ENCODE measurements around the gene ATAD3B.
"Not testable (repeated sequence)": the region's sequence is repeated elsewhere in the genome, so short reads cannot be mapped to it uniquely, and the experiment has no call there.

The ATAD3B gene

GRCh38 chr1:1489231-1489630 is 17.7 kb downstream of the ATAD3B start:
- DNase-seq, result no peak
- no peak overlapping the region for H3K4ac ChIP-seq (ENCODE audit: low read depth, low read length)
- H4K5ac ChIP-seq (ENCODE audit: low read length), result no peak overlapping the region
- H2AK5ac ChIP-seq (ENCODE audit: low read length), result no peak overlapping the region
- H3K18ac ChIP-seq (ENCODE audit: low read length), result no peak overlapping the region
- no peak overlapping the region for H2BK5ac ChIP-seq (ENCODE audit: low read length)
- H3K79me1 ChIP-seq (ENCODE audit: low read length), result no peaks in the 10 kb centered on the region
- no CpG with 5 or more reads among the region's 16 CpGs for WGBS (ENCODE audit: extremely low coverage, insufficient coverage, low lambda C conversion rate)
- no peaks in the 10 kb centered on the region for H3K79me2 ChIP-seq (ENCODE audit: control insufficient read depth, insufficient read depth, low read length)
- H3K36me3 ChIP-seq (ENCODE audit: control insufficient read depth, insufficient read depth, low read length), result peaks cover 8% of the 10 kb centered on the region
- H3K23ac ChIP-seq (ENCODE audit: low read length), result no peak overlapping the region
- H3K27ac ChIP-seq (ENCODE audit: low read depth, low read length), result no peak overlapping the region
- H2BK120ac ChIP-seq (ENCODE audit: low read depth, low read length), result no peak overlapping the region
- H3K4me1 ChIP-seq (ENCODE audit: control insufficient read depth, low read depth, low read length), result no peaks in the 10 kb centered on the region
- no peak overlapping the region for H3K4me3 ChIP-seq (ENCODE audit: low read length)
- no peaks in the 10 kb centered on the region for H3K27me3 ChIP-seq (ENCODE audit: insufficient read depth, low read length, poor library complexity)
- H3K4me2 ChIP-seq (ENCODE audit: low read length), result no peak overlapping the region
- H3K56ac ChIP-seq (ENCODE audit: low read length), result no peak overlapping the region
- no peak overlapping the region for H4K8ac ChIP-seq (ENCODE audit: low read depth, low read length)
- H3K9ac ChIP-seq (ENCODE audit: low read length), result no peak overlapping the region
- H2BK15ac ChIP-seq (replicated peaks; ENCODE audit: low read depth), result no peak overlapping the region

GRCh38 chr1:1489861-1490260 is 18.3 kb downstream of the ATAD3B start:
- no CpG with 5 or more reads among the region's 19 CpGs for WGBS (ENCODE audit: extremely low coverage, insufficient coverage, low lambda C conversion rate)
- Histone ChIP-seq H3K27ac (ENCODE audit: low read depth, low read length) (no peak overlapping the region), H3K79me2 (ENCODE audit: control insufficient read depth, insufficient read depth, low read length) (no peaks in the 10 kb centered on the region), H2BK5ac (ENCODE audit: low read length) (no peak overlapping the region), H3K18ac (ENCODE audit: low read length) (no peak overlapping the region), H3K4me3 (ENCODE audit: low read length) (no peak overlapping the region), H3K27me3 (ENCODE audit: insufficient read depth, low read length, poor library complexity) (no peaks in the 10 kb centered on the region), H3K23ac (ENCODE audit: low read length) (no peak overlapping the region), H3K9ac (ENCODE audit: low read length) (no peak overlapping the region), H2AK5ac (ENCODE audit: low read length) (no peak overlapping the region), H2BK15ac (replicated peaks; ENCODE audit: low read depth) (no peak overlapping the region), H3K79me1 (ENCODE audit: low read length) (no peaks in the 10 kb centered on the region), H3K4ac (ENCODE audit: low read depth, low read length) (no peak overlapping the region), H3K4me2 (ENCODE audit: low read length) (no peak overlapping the region), H2BK120ac (ENCODE audit: low read depth, low read length) (no peak overlapping the region), H4K5ac (ENCODE audit: low read length) (no peak overlapping the region), H3K56ac (ENCODE audit: low read length) (no peak overlapping the region), H3K36me3 (ENCODE audit: control insufficient read depth, insufficient read depth, low read length) (peaks cover 8% of the 10 kb centered on the region), H4K8ac (ENCODE audit: low read depth, low read length) (no peak overlapping the region), H3K4me1 (ENCODE audit: control insufficient read depth, low read depth, low read length) (no peaks in the 10 kb centered on the region)
- no peak for DNase-seq

- Histone ChIP-seq H3K4me2 (ENCODE audit: low read length) (no peak overlapping the region), H2BK15ac (replicated peaks; ENCODE audit: low read depth) (no peak overlapping the region), H3K27me3 (ENCODE audit: insufficient read depth, low read length, poor library complexity) (no peaks in the 10 kb centered on the region), H2BK120ac (ENCODE audit: low read depth, low read length) (no peak overlapping the region), H3K27ac (ENCODE audit: low read depth, low read length) (no peak overlapping the region), H3K4ac (ENCODE audit: low read depth, low read length) (no peak overlapping the region), H3K23ac (ENCODE audit: low read length) (no peak overlapping the region), H4K5ac (ENCODE audit: low read length) (no peak overlapping the region), H3K4me3 (ENCODE audit: low read length) (no peak overlapping the region), H3K9ac (ENCODE audit: low read length) (no peak overlapping the region), H3K56ac (ENCODE audit: low read length) (no peak overlapping the region), H2AK5ac (ENCODE audit: low read length) (no peak overlapping the region), H3K4me1 (ENCODE audit: control insufficient read depth, low read depth, low read length) (no peaks in the 10 kb centered on the region), H3K36me3 (ENCODE audit: control insufficient read depth, insufficient read depth, low read length) (peaks cover 8% of the 10 kb centered on the region), H2BK5ac (ENCODE audit: low read length) (no peak overlapping the region), H3K79me1 (ENCODE audit: low read length) (no peaks in the 10 kb centered on the region), H3K18ac (ENCODE audit: low read length) (no peak overlapping the region), H3K79me2 (ENCODE audit: control insufficient read depth, insufficient read depth, low read length) (no peaks in the 10 kb centered on the region), H4K8ac (ENCODE audit: low read depth, low read length) (no peak overlapping the region)
- WGBS (ENCODE audit: extremely low coverage, insufficient coverage, low lambda C conversion rate), result no CpG with 5 or more reads among the region's 25 CpGs
- no peak for DNase-seq
Measured at GRCh38 chr1:1490633-1491230, 19.2 kb downstream of the ATAD3B start.

GRCh38 chr1:1491601-1492000 is 20.0 kb downstream of the ATAD3B start:
- Histone ChIP-seq H3K18ac (ENCODE audit: low read length) (no peak overlapping the region), H2AK5ac (ENCODE audit: low read length) (no peak overlapping the region), H2BK120ac (ENCODE audit: low read depth, low read length) (no peak overlapping the region), H3K36me3 (ENCODE audit: control insufficient read depth, insufficient read depth, low read length) (peaks cover 8% of the 10 kb centered on the region), H3K9ac (ENCODE audit: low read length) (no peak overlapping the region), H2BK15ac (replicated peaks; ENCODE audit: low read depth) (no peak overlapping the region), H3K23ac (ENCODE audit: low read length) (no peak overlapping the region), H3K27ac (ENCODE audit: low read depth, low read length) (no peak overlapping the region), H3K27me3 (ENCODE audit: insufficient read depth, low read length, poor library complexity) (no peaks in the 10 kb centered on the region), H2BK5ac (ENCODE audit: low read length) (no peak overlapping the region), H3K56ac (ENCODE audit: low read length) (no peak overlapping the region), H3K79me1 (ENCODE audit: low read length) (no peaks in the 10 kb centered on the region), H3K4me1 (ENCODE audit: control insufficient read depth, low read depth, low read length) (no peaks in the 10 kb centered on the region), H3K4ac (ENCODE audit: low read depth, low read length) (no peak overlapping the region), H3K79me2 (ENCODE audit: control insufficient read depth, insufficient read depth, low read length) (no peaks in the 10 kb centered on the region), H4K5ac (ENCODE audit: low read length) (no peak overlapping the region), H3K4me2 (ENCODE audit: low read length) (no peak overlapping the region), H3K4me3 (ENCODE audit: low read length) (no peak overlapping the region), H4K8ac (ENCODE audit: low read depth, low read length) (no peak overlapping the region)
- WGBS (ENCODE audit: extremely low coverage, insufficient coverage, low lambda C conversion rate), result no CpG with 5 or more reads among the region's 10 CpGs
- DNase-seq, result no peak

- H3K4ac ChIP-seq (ENCODE audit: low read depth, low read length); H3K4me3 ChIP-seq (ENCODE audit: low read length); H3K56ac ChIP-seq (ENCODE audit: low read length); H3K18ac ChIP-seq (ENCODE audit: low read length); H2BK5ac ChIP-seq (ENCODE audit: low read length); H3K27me3 ChIP-seq (ENCODE audit: insufficient read depth, low read length, poor library complexity); H3K27ac ChIP-seq (ENCODE audit: low read depth, low read length); H3K9ac ChIP-seq (ENCODE audit: low read length); H2BK120ac ChIP-seq (ENCODE audit: low read depth, low read length); H2AK5ac ChIP-seq (ENCODE audit: low read length); H3K79me1 ChIP-seq (ENCODE audit: low read length); DNase-seq; H3K79me2 ChIP-seq (ENCODE audit: control insufficient read depth, insufficient read depth, low read length); H3K23ac ChIP-seq (ENCODE audit: low read length); H3K4me1 ChIP-seq (ENCODE audit: control insufficient read depth, low read depth, low read length); H2BK15ac ChIP-seq (replicated peaks; ENCODE audit: low read depth); H4K5ac ChIP-seq (ENCODE audit: low read length); H3K4me2 ChIP-seq (ENCODE audit: low read length); H3K36me3 ChIP-seq (ENCODE audit: control insufficient read depth, insufficient read depth, low read length); H4K8ac ChIP-seq (ENCODE audit: low read depth, low read length): not testable (repeated sequence)
- WGBS (ENCODE audit: extremely low coverage, insufficient coverage, low lambda C conversion rate), result no CpG with 5 or more reads among the region's 22 CpGs
Measured at GRCh38 chr1:1494311-1494710, 22.7 kb downstream of the ATAD3B start.

GRCh38 chr1:1495461-1495975 is 24.0 kb downstream of the ATAD3B start:
- H3K9ac ChIP-seq (ENCODE audit: low read length); H3K4me1 ChIP-seq (ENCODE audit: control insufficient read depth, low read depth, low read length); H3K4me3 ChIP-seq (ENCODE audit: low read length); H2BK15ac ChIP-seq (replicated peaks; ENCODE audit: low read depth); H3K56ac ChIP-seq (ENCODE audit: low read length); H2BK5ac ChIP-seq (ENCODE audit: low read length); H2AK5ac ChIP-seq (ENCODE audit: low read length); H3K79me2 ChIP-seq (ENCODE audit: control insufficient read depth, insufficient read depth, low read length); H4K5ac ChIP-seq (ENCODE audit: low read length); H4K8ac ChIP-seq (ENCODE audit: low read depth, low read length); H2BK120ac ChIP-seq (ENCODE audit: low read depth, low read length); H3K27me3 ChIP-seq (ENCODE audit: insufficient read depth, low read length, poor library complexity); H3K4me2 ChIP-seq (ENCODE audit: low read length); H3K36me3 ChIP-seq (ENCODE audit: control insufficient read depth, insufficient read depth, low read length); H3K18ac ChIP-seq (ENCODE audit: low read length); H3K79me1 ChIP-seq (ENCODE audit: low read length); H3K27ac ChIP-seq (ENCODE audit: low read depth, low read length); H3K4ac ChIP-seq (ENCODE audit: low read depth, low read length); H3K23ac ChIP-seq (ENCODE audit: low read length); DNase-seq: not testable (repeated sequence)
- WGBS (ENCODE audit: extremely low coverage, insufficient coverage, low lambda C conversion rate), result no CpG with 5 or more reads among the region's 18 CpGs

Data from mesendoderm (in vitro differentiated cells).